ENCODE results near the gene IGSF21. TPM values are rescaled to one million over a fixed set of nuclear protein-coding genes. Genes with fewer than 3 reads are reported as not detected.

Gene IGSF21
- polyA plus RNA-seq, 3 donors = not detected

DNA sequence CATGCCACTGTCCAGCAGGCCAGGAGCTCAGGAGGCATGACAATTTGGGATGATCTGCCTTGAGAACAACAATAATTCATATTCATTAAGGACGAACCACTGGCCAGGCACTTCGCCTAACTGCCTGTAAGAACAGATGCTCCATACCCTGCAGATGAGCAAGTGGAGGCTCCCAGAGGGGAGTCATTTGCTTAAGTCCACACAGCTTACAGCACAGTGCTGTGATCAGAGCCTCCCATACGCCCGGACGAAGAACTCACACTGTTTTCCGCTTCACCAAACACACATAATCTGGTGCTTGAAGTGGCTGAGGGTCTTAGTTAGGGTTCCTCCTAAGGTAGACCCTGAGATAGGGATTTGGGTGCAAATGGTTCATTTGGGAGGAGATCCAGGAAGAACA, 279.7 kb downstream of the IGSF21 start:
- Histone ChIP-seq H3K4me2 (replicated peaks; ENCODE audit: extremely low read depth, low read length, poor library complexity, severe bottlenecking) (no peak overlapping the region), H3K79me2 (ENCODE audit: insufficient read depth, low read length) (no peaks in the 10 kb centered on the region), H3K4me3 (replicated peaks in 1 of 3; ENCODE audit: low read depth in 2 of 3, low read length in 3 of 3) (no peak overlapping the region), H3K4me1 (ENCODE audit: control insufficient read depth in 1 of 2, insufficient read depth in 2 of 2, low read length in 2 of 2) (no peaks in the 10 kb centered on the region), H3K9ac (ENCODE audit: insufficient read depth, low read length, poor library complexity, severe bottlenecking) (no peak overlapping the region), H2AFZ (ENCODE audit: insufficient read depth, low read depth, low read length, poor library complexity, severe bottlenecking) (no peak overlapping the region), H3K9me3 (replicated peaks in 1 of 2; ENCODE audit: control insufficient read depth in 1 of 2, insufficient read depth in 1 of 2, low read length in 2 of 2) (no peaks in the 10 kb centered on the region), H3K27ac (ENCODE audit: low read depth in 1 of 2, low read length in 2 of 2) (no peak overlapping the region), H3K27me3 (ENCODE audit: control insufficient read depth in 2 of 2, insufficient read depth in 2 of 2, low read length in 2 of 2) (peaks cover 0 to 4% of the 10 kb centered on the region in 2 donors), H4K20me1 (ENCODE audit: insufficient read depth, low read length) (no peaks in the 10 kb centered on the region), H3K36me3 (replicated peaks in 1 of 2; ENCODE audit: control insufficient read depth in 1 of 2, insufficient read depth in 2 of 2, low read length in 2 of 2) (no peaks in the 10 kb centered on the region)
- peaks cover 0 to 2% (median 0%) of the 10 kb centered on the region in 7 donors for H3K9me3 Mint-ChIP-seq
- intact Hi-C loops (cut with micrococcal nuclease) = no loop called here
- no peaks in the 10 kb centered on the region for H3K36me3 Mint-ChIP-seq
- no peak overlapping the region for H3K4me3 Mint-ChIP-seq
- TF ChIP-seq, protein P1, sequence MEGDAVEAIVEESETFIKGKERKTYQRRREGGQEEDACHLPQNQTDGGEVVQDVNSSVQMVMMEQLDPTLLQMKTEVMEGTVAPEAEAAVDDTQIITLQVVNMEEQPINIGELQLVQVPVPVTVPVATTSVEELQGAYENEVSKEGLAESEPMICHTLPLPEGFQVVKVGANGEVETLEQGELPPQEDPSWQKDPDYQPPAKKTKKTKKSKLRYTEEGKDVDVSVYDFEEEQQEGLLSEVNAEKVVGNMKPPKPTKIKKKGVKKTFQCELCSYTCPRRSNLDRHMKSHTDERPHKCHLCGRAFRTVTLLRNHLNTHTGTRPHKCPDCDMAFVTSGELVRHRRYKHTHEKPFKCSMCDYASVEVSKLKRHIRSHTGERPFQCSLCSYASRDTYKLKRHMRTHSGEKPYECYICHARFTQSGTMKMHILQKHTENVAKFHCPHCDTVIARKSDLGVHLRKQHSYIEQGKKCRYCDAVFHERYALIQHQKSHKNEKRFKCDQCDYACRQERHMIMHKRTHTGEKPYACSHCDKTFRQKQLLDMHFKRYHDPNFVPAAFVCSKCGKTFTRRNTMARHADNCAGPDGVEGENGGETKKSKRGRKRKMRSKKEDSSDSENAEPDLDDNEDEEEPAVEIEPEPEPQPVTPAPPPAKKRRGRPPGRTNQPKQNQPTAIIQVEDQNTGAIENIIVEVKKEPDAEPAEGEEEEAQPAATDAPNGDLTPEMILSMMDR (IDR thresholded peaks at IDR 0.05) = no peak
- WGBS (ENCODE audit: insufficient coverage) = 94% methylated on average over 2 of the region's 6 CpGs
- H3K27me3 Mint-ChIP-seq (ENCODE audit: low read depth in 3 of 3) = peaks cover 14 to 21% (median 14%) of the 10 kb centered on the region in 3 donors
- DNase-seq = no peak
- H3K27ac Mint-ChIP-seq = no peak overlapping the region
- no peaks in the 10 kb centered on the region for H3K4me1 Mint-ChIP-seq

DNA sequence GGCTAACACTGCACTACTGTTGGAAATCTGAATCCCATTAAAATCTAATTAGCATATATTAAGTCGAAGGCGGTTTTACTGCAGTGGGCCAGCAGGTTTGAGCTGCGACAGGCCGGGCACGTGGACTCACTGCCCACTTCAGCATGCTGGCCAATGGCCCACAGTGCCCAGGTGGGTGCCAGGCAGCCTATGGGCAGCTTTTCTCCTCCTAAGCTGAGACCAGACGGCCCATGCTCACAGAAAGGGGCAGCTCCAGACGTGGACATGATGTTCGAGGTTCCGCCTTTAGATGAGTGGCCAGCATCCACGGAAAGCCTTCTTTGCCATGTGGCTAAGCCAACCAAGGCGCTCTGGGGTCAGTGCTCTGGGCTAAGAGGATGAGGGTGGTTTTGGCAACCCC, 283.4 kb downstream of the IGSF21 start:
- no peak overlapping the region for H3K27ac ChIP-seq (ENCODE audit: low read depth in 1 of 2, low read length in 2 of 2)
- no peak overlapping the region for H3K27ac Mint-ChIP-seq
- peaks cover 1 to 15% (median 6%) of the 10 kb centered on the region in 3 donors for H3K27me3 Mint-ChIP-seq (ENCODE audit: low read depth in 3 of 3)
- no peak for DNase-seq
- H3K79me2 ChIP-seq (ENCODE audit: insufficient read depth, low read length) = no peaks in the 10 kb centered on the region
- H3K36me3 ChIP-seq (replicated peaks in 1 of 2; ENCODE audit: control insufficient read depth in 1 of 2, insufficient read depth in 2 of 2, low read length in 2 of 2) = no peaks in the 10 kb centered on the region
- 89% methylated on average over 10 of the region's 11 CpGs for WGBS (ENCODE audit: insufficient coverage)
- no peak overlapping the region for H3K9ac ChIP-seq (ENCODE audit: insufficient read depth, low read length, poor library complexity, severe bottlenecking)
- no peaks in the 10 kb centered on the region for H3K4me1 ChIP-seq (ENCODE audit: control insufficient read depth in 1 of 2, insufficient read depth in 2 of 2, low read length in 2 of 2)
- no peak overlapping the region for H3K4me3 ChIP-seq (replicated peaks in 1 of 3; ENCODE audit: low read depth in 2 of 3, low read length in 3 of 3)
- no peaks in the 10 kb centered on the region for H3K36me3 Mint-ChIP-seq
- H3K4me2 ChIP-seq (replicated peaks; ENCODE audit: extremely low read depth, low read length, poor library complexity, severe bottlenecking) = no peak overlapping the region
- TF ChIP-seq, protein P1 (IDR thresholded peaks at IDR 0.05) = no peak
- peaks cover 0 to 2% (median 0%) of the 10 kb centered on the region in 7 donors for H3K9me3 Mint-ChIP-seq
- H3K4me3 Mint-ChIP-seq = no peak overlapping the region
- intact Hi-C loops (cut with micrococcal nuclease) = no loop called here
- H4K20me1 ChIP-seq (ENCODE audit: insufficient read depth, low read length) = no peaks in the 10 kb centered on the region
- no peaks in the 10 kb centered on the region for H3K4me1 Mint-ChIP-seq
- no peaks in the 10 kb centered on the region for H3K27me3 ChIP-seq (ENCODE audit: control insufficient read depth in 2 of 2, insufficient read depth in 2 of 2, low read length in 2 of 2)
- H2AFZ ChIP-seq (ENCODE audit: insufficient read depth, low read depth, low read length, poor library complexity, severe bottlenecking) = no peak overlapping the region
- H3K9me3 ChIP-seq (replicated peaks in 1 of 2; ENCODE audit: control insufficient read depth in 1 of 2, insufficient read depth in 1 of 2, low read length in 2 of 2) = no peaks in the 10 kb centered on the region
